HL-60 (cell line): ENCODE results near the gene MYO1D.

Experiments used
- DNase-seq, 2 experiments: peaks; one replicate each; pipeline ENCODE4 v3.0.0-alpha.2; 2010 to 2020; ENCODE audit warnings: low read depth in 1 of 2, low spot score in 1 of 2
- H3K27ac ChIP-seq: fragments of 250-450 bp; sonication (Bioruptor Pico); replicated peaks from 2 replicates; pipeline ENCODE4 v1.5.1; 2020; ENCODE audit warnings: mild to moderate bottlenecking, moderate library complexity
- H3K27me3 ChIP-seq: fragments of 250-450 bp; sonication (Bioruptor Pico); 2 replicates; pipeline ENCODE4 v1.5.1; 2021; ENCODE audit warnings: mild to moderate bottlenecking, moderate library complexity; ENCODE audit not compliant: insufficient read depth, poor library complexity, severe bottlenecking
- H3K4me3 ChIP-seq: replicated peaks from 2 replicates; pipeline ENCODE4 v1.5.1; 2011; ENCODE audit warnings: mild to moderate bottlenecking, control low read depth, low read length; ENCODE audit not compliant: insufficient read depth
- GABPA ChIP-seq: IDR thresholded peaks from 2 replicates; pipeline ENCODE4 v1.6.1; 2012; ENCODE audit warnings: low read depth
- POLR2AphosphoS5 ChIP-seq: IDR thresholded peaks from 2 replicates; pipeline ENCODE4 v1.6.1; 2012; ENCODE audit warnings: low read depth
- SPI1 ChIP-seq: IDR thresholded peaks from 2 replicates; pipeline ENCODE4 v1.6.1; 2012; ENCODE audit warnings: low read depth, mild to moderate bottlenecking, borderline replicate concordance
- TF ChIP-seq, protein P1 (sequence below): IDR thresholded peaks from 2 replicates; pipeline ENCODE4 v1.6.1; 2012; ENCODE audit warnings: low read depth; ENCODE audit not compliant: insufficient replicate concordance
- TF ChIP-seq, protein P2 (sequence below): IDR thresholded peaks from one replicate; pipeline ENCODE4 v1.5.1; 2011; ENCODE audit warnings: low read length, control low read depth, inconsistent platforms; ENCODE audit not compliant: insufficient read depth

MYO1D gene

DNA sequence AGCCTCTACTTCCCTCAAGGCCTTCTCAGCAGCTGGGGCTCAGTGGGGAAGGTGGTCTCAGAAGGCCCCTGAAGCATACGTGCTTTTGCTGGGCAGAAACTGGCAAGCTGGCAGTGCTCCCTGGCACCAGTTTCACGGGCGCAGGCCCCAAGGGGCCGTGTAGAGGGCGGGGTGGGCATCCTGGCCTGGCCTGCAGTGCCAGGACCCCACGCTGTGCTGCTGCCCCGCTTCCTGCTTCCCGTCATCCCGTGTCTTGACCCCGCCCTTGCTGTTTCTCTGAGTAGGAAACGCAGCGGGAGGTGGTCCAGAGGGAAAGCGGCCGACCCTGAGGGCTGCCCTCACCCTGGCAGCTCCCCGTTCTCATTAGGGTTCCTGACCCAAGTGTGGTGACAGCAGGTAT lies 383.4 kb downstream of the MYO1D start:
- Histone ChIP-seq H3K27me3 (no peaks in the 10 kb centered on the region), H3K27ac (no peak overlapping the region), H3K4me3 (no peak overlapping the region)
- DNase-seq, result no peak
- TF ChIP-seq, protein P1, sequence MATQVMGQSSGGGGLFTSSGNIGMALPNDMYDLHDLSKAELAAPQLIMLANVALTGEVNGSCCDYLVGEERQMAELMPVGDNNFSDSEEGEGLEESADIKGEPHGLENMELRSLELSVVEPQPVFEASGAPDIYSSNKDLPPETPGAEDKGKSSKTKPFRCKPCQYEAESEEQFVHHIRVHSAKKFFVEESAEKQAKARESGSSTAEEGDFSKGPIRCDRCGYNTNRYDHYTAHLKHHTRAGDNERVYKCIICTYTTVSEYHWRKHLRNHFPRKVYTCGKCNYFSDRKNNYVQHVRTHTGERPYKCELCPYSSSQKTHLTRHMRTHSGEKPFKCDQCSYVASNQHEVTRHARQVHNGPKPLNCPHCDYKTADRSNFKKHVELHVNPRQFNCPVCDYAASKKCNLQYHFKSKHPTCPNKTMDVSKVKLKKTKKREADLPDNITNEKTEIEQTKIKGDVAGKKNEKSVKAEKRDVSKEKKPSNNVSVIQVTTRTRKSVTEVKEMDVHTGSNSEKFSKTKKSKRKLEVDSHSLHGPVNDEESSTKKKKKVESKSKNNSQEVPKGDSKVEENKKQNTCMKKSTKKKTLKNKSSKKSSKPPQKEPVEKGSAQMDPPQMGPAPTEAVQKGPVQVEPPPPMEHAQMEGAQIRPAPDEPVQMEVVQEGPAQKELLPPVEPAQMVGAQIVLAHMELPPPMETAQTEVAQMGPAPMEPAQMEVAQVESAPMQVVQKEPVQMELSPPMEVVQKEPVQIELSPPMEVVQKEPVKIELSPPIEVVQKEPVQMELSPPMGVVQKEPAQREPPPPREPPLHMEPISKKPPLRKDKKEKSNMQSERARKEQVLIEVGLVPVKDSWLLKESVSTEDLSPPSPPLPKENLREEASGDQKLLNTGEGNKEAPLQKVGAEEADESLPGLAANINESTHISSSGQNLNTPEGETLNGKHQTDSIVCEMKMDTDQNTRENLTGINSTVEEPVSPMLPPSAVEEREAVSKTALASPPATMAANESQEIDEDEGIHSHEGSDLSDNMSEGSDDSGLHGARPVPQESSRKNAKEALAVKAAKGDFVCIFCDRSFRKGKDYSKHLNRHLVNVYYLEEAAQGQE, result no peak
- no peak for TF ChIP-seq SPI1
- no peak for TF ChIP-seq POLR2AphosphoS5

DNA sequence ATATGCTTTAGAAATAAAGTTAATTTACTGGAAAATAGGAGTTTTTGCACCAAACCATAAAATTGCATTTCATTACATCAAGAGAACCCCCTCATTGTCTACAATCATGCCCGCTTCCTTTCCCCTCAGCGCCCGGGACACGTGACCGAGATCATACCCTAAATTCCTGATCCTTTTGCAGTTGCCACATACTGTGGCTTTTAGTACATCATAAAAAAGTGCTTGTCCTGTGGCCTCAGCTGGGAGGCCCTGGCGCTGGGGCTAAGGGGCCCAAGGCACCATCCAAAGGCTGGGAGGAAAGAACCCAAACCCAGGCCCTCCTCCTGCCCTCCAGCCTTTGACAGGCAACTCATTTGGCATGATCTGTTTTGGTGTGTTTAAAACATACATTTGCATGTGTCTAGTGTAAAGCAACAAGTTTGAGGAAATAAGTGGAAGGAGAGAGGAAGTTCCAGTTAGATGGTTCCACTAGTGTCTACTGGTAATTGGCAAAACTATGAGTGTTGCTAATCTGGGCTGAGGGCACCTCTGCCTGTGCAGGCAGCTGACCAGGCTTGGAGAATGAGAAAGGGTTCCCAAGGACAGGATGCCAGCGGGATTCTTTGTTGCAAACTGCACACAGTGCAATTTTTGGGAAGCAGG lies 384.2 kb downstream of the MYO1D start:
- no peaks in the 10 kb centered on the region for H3K27me3 ChIP-seq
- TF ChIP-seq SPI1 (peak; percentile 82), POLR2AphosphoS5 (no peak), GABPA (no peak)
- TF ChIP-seq, protein P2, sequence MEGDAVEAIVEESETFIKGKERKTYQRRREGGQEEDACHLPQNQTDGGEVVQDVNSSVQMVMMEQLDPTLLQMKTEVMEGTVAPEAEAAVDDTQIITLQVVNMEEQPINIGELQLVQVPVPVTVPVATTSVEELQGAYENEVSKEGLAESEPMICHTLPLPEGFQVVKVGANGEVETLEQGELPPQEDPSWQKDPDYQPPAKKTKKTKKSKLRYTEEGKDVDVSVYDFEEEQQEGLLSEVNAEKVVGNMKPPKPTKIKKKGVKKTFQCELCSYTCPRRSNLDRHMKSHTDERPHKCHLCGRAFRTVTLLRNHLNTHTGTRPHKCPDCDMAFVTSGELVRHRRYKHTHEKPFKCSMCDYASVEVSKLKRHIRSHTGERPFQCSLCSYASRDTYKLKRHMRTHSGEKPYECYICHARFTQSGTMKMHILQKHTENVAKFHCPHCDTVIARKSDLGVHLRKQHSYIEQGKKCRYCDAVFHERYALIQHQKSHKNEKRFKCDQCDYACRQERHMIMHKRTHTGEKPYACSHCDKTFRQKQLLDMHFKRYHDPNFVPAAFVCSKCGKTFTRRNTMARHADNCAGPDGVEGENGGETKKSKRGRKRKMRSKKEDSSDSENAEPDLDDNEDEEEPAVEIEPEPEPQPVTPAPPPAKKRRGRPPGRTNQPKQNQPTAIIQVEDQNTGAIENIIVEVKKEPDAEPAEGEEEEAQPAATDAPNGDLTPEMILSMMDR, result no peak
- TF ChIP-seq, protein P1, result no peak
- DNase-seq, result peak in 1 of 2 experiments; percentile 58
- no peak overlapping the region for H3K4me3 ChIP-seq
- H3K27ac ChIP-seq, result peak overlapping the region; percentile 42

DNA sequence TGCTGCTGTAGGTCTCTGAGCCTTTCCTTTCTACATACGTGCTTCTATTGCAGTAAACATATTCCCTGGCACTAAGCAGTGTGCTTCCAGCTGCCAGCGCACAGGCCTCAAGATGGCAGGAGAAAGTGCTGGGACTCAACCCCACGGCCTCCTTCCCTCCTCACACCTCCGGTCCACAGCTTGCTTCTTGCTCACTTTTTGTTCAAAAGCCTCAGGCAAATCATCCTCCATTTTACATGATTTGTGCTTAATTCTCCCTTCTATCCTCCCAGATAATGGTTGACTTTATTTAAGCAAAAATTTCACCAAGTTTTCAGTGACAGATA lies 384.7 kb downstream of the MYO1D start:
- Histone ChIP-seq H3K4me3 (no peak overlapping the region), H3K27me3 (no peaks in the 10 kb centered on the region), H3K27ac (peak overlapping the region; percentile 42)
- DNase-seq, result no peak
- TF ChIP-seq, protein P2, result no peak
- TF ChIP-seq POLR2AphosphoS5 (no peak), SPI1 (no peak), GABPA (no peak)
- TF ChIP-seq, protein P1, result no peak
